Activated CD4-positive, alpha-beta T cell treated with anti-CD3 and anti-CD28 coated beads, Interleukin-2, amount 10 ng/mL, durations not matched to agents 24 days and 14 days (primary cell): ENCODE data around the gene MEGF10. TPM values are rescaled to one million over a fixed set of nuclear protein-coding genes. Genes with fewer than 3 reads are reported as not detected.

ENCODE experiments used
- DNase-seq: peaks from one replicate; pipeline ENCODE4 v3.0.0; 2022
- H3K27ac Mint-ChIP-seq: one replicate; pipeline ENCODE4 v1.8.0; 2022; ENCODE audit warnings: mild to moderate bottlenecking, mixed read lengths
- H3K27me3 Mint-ChIP-seq: one replicate; pipeline ENCODE4 v1.8.0; 2022; ENCODE audit warnings: mixed read lengths
- H3K36me3 Mint-ChIP-seq: one replicate; pipeline ENCODE4 v1.8.0; 2022; ENCODE audit warnings: low read depth, mild to moderate bottlenecking, mixed read lengths
- H3K4me1 Mint-ChIP-seq: one replicate; pipeline ENCODE4 v1.8.0; 2021; ENCODE audit warnings: mixed read lengths
- H3K4me3 Mint-ChIP-seq: one replicate; pipeline ENCODE4 v1.8.0; 2022; ENCODE audit warnings: mild to moderate bottlenecking, moderate library complexity, mixed read lengths
- H3K9me3 Mint-ChIP-seq: one replicate; pipeline ENCODE4 v1.8.0; 2021; ENCODE audit warnings: mixed read lengths
- intact Hi-C: fragments of 100-400 bp; cut with micrococcal nuclease; formaldehyde crosslinking; loops from one replicate; pipeline ENCODE4 v1.15.1; 2023
- total RNA-seq: library from RNA; stranded (reverse); gene quantifications from 2 replicates; pipeline ENCODE4 v1.2.3, GENCODE V29; 2022

Gene MEGF10
- total RNA-seq, 1 donor from 2014 or later, result not detected

DNA sequence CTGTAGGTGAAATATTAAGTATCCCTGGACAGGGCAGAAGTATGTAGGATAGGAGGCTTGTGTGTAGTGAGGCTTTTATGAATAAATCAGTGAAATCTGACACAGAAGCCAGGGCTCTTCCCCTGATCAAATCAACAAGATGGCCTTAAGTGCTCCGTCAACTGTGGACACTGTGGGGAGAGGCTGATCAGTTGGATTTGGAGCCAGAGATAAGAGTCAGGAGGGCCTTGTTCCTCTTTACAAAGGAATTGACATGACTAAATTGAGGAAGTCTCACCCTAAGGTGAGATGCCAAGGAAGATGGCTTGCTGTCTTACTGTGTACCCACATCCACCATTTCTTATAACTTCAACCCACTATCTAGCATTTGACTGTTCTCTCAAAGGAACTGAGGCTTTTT lies 135.3 kb downstream of the MEGF10 start:
- Mint-ChIP-seq H3K9me3 (no peaks in the 10 kb centered on the region), H3K36me3 (no peaks in the 10 kb centered on the region), H3K27ac (no peak overlapping the region), H3K4me3 (no peak overlapping the region), H3K27me3 (peaks cover 4% of the 10 kb centered on the region), H3K4me1 (no peaks in the 10 kb centered on the region)
- intact Hi-C loops, result no loop called here
- no peak for DNase-seq

DNA sequence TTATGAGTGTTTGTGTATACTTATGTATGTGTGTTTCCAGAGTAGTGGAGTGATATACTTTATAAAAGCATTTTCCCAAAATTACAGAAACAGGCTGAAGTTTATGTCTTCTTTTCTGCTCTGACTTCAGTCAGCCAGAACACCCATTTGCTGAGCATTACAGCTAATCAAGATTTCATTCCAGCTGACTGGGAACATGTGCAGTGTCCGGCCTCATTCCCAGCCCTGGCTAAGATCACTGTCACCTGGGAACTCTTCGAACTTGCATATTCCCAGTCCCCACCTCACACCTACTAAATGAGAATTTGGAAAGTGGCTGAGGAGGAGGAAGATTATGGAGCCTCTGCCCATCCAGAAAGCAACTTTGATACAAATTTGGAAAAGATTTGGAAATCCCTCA lies 136.1 kb downstream of the MEGF10 start:
- Mint-ChIP-seq H3K4me3 (no peak overlapping the region), H3K27me3 (peaks cover 4% of the 10 kb centered on the region), H3K4me1 (no peaks in the 10 kb centered on the region), H3K36me3 (no peaks in the 10 kb centered on the region), H3K9me3 (no peaks in the 10 kb centered on the region), H3K27ac (no peak overlapping the region)
- intact Hi-C loops, result no loop called here
- DNase-seq, result no peak

DNA sequence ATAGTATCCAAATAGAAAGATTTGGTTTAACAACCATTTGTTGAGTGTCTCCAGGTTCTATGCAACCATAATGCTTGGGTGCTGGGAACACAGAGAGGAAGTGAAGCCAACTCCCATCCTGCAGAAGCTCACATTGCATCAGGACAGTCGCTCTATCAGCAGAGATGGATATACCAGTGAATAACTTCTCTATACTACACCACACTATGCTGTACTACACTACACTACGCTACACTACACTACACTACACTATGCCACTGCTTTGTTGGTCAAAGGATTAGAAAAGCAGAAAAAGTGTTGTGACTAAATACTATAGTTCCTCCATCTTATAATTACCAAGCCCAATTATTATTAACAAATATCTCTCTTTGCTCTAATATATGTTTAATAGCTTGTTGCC lies 137.7 kb downstream of the MEGF10 start:
- no peaks in the 10 kb centered on the region for H3K4me1 Mint-ChIP-seq
- intact Hi-C loops, result no loop called here
- DNase-seq, result no peak
- no peak overlapping the region for H3K27ac Mint-ChIP-seq
- H3K9me3 Mint-ChIP-seq, result no peaks in the 10 kb centered on the region
- H3K27me3 Mint-ChIP-seq, result peaks cover 7% of the 10 kb centered on the region
- H3K4me3 Mint-ChIP-seq, result no peak overlapping the region
- no peaks in the 10 kb centered on the region for H3K36me3 Mint-ChIP-seq

DNA sequence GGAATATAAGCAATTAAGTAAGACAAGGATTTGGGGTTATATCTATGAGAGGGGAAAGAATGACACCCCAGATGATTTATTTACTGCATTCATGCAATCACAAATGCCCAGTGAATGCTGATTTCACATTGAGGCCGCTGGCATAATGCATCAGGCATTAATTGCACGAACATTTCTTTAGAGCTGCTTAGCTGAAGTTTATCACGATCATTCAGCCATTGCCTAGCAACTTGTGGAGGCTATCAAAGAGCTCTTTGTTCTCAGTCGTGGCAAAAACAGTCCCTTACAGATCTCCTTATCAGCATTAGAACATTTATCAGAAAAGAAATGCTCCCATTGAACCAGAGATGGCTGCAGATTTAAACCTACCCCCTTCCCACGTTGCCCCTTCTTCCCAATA lies 138.2 kb downstream of the MEGF10 start:
- intact Hi-C loops, result no loop called here
- no peaks in the 10 kb centered on the region for H3K36me3 Mint-ChIP-seq
- DNase-seq, result no peak
- no peak overlapping the region for H3K4me3 Mint-ChIP-seq
- no peak overlapping the region for H3K27ac Mint-ChIP-seq
- peaks cover 9% of the 10 kb centered on the region for H3K27me3 Mint-ChIP-seq
- no peaks in the 10 kb centered on the region for H3K9me3 Mint-ChIP-seq
- H3K4me1 Mint-ChIP-seq, result no peaks in the 10 kb centered on the region

DNA sequence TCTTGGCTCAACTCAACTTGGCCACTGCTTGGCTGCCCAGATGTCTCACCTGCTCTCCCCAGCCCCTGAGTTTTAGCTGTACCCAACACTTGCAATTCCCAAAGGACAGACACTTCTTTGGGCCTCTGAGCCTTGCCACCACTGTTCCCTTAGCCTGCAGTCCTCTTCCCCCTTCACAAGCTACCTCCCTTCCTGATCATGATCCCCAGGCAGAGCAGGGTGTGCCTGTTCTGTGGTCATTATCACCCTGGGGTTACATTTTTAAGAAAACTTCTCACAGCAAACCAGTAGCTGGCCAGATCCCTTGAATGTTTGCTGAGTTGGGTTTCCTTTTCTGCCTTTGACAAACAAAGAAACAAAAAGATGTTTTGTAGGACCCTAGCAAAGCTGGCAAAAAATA lies 139.3 kb downstream of the MEGF10 start:
- Mint-ChIP-seq H3K27ac (no peak overlapping the region), H3K36me3 (no peaks in the 10 kb centered on the region), H3K4me1 (no peaks in the 10 kb centered on the region), H3K27me3 (peaks cover 9% of the 10 kb centered on the region), H3K4me3 (no peak overlapping the region), H3K9me3 (no peaks in the 10 kb centered on the region)
- no peak for DNase-seq
- intact Hi-C loops, result no loop called here

DNA sequence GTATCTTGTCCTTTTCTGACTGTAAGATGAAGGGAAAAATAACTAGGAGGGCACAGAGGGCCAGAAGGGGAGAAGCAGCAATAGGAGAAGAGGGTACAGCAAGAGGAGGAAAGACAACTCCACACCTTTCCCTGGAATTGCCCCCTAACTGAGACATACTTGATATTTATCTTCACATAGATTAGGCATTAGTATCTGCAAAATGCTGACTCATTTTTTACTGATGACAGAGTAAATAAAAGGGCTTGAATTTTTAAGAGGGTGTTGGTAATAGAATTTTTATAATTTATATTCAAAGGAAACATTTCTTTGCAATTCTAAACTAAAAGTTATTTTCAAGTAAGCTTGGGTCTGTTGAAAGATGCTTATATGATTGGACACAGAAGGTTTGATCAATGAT lies 140.0 kb downstream of the MEGF10 start:
- DNase-seq, result no peak
- Mint-ChIP-seq H3K4me3 (no peak overlapping the region), H3K27ac (no peak overlapping the region), H3K36me3 (no peaks in the 10 kb centered on the region), H3K4me1 (no peaks in the 10 kb centered on the region), H3K9me3 (no peaks in the 10 kb centered on the region), H3K27me3 (peaks cover 9% of the 10 kb centered on the region)
- intact Hi-C loops, result no loop called here

DNA sequence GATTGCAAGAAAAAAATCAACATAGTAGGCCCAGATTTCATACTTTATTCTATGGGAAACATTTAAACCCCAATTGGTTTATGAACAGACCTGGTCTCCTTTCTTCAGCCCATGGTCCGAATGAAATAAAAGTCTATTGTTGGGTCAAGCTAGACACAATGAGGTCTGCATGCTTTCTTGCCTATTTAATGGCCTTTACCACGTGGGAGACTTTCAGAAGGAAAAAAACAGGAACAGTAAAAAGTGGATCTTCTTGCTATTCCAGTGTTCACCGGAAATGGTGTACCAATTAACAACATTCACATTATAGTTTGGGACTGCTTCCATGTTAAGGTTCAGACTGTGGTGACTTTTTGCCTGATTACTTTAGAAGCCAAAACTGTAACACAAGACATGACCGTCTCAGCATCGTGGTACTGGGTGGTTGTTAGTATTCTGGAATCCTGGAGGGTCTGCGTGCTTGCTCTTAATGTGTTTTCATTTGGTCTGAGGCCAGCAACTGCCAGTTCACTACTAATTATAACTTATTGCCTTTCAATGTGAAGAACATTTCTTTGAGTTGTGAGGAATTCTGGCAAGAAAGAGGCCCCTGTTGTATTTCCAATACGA lies 141.5 kb downstream of the MEGF10 start:
- Mint-ChIP-seq H3K27me3 (peaks cover 9% of the 10 kb centered on the region), H3K4me3 (no peak overlapping the region), H3K4me1 (no peaks in the 10 kb centered on the region), H3K36me3 (no peaks in the 10 kb centered on the region), H3K27ac (no peak overlapping the region), H3K9me3 (no peaks in the 10 kb centered on the region)
- intact Hi-C loops, result no loop called here
- no peak for DNase-seq

DNA sequence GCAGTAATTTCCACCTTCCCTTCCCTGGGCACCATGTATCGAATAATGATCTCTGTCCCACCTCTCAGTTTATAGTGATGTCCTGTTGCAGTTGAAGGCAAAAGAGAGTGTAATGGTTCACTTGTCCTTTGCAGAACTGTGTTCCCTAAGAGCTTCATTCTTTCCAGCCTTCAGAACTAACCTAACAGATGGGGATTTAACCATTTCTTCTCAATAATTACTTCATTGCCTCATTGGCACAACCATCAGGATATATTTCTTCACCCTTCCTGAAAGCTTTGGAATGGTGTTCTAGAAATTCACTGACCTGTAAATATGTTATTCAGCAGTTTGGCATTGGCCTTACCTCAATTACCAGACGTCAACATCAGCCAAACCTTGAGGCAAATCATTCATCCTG lies 142.9 kb downstream of the MEGF10 start:
- Mint-ChIP-seq H3K27me3 (peaks cover 14% of the 10 kb centered on the region), H3K9me3 (no peaks in the 10 kb centered on the region), H3K4me1 (no peaks in the 10 kb centered on the region), H3K36me3 (no peaks in the 10 kb centered on the region), H3K27ac (no peak overlapping the region), H3K4me3 (no peak overlapping the region)
- intact Hi-C loops, result no loop called here
- DNase-seq, result no peak

DNA sequence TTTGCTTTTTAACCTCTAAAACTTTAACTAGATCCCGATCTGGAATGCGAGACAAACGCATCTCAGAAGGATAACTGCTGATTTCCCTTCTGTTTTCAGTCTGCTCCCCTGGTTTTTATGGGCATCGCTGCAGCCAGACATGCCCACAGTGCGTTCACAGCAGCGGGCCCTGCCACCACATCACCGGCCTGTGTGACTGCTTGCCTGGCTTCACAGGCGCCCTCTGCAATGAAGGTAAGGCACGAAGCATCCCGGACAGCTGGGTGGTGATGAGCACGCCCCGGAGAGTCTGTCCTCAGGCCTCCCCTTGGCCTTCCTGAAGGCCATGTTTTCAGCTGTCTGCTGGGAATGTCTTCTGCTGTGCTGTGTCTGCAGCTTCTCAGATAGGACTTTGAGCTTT lies 144.0 kb downstream of the MEGF10 start:
- no peaks in the 10 kb centered on the region for H3K9me3 Mint-ChIP-seq
- H3K36me3 Mint-ChIP-seq, result no peaks in the 10 kb centered on the region
- no peaks in the 10 kb centered on the region for H3K4me1 Mint-ChIP-seq
- intact Hi-C loops, result no loop called here
- no peak overlapping the region for H3K4me3 Mint-ChIP-seq
- H3K27me3 Mint-ChIP-seq, result peaks cover 14% of the 10 kb centered on the region
- H3K27ac Mint-ChIP-seq, result no peak overlapping the region
- DNase-seq, result no peak

DNA sequence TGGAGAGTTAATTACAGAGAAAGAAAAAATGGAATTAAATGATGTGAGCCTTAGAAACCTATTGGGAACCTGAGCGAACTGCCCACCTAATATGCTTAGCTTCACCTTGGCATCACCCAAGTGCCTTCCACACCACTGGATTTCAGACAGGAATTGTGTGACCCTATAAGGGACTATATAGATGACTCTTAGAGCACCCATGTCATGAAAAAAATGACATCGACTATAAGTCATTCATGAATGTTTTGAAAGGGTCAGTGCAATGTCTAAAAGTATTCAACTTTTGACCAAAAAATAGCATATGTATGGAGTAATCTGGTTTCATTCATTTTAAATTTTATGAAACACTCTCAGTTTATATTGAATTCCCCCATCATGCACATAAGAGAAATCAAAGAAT lies 145.2 kb downstream of the MEGF10 start:
- intact Hi-C loops, result no loop called here
- Mint-ChIP-seq H3K27ac (no peak overlapping the region), H3K9me3 (no peaks in the 10 kb centered on the region), H3K27me3 (peaks cover 10% of the 10 kb centered on the region), H3K4me1 (no peaks in the 10 kb centered on the region), H3K36me3 (no peaks in the 10 kb centered on the region), H3K4me3 (no peak overlapping the region)
- DNase-seq, result no peak

DNA sequence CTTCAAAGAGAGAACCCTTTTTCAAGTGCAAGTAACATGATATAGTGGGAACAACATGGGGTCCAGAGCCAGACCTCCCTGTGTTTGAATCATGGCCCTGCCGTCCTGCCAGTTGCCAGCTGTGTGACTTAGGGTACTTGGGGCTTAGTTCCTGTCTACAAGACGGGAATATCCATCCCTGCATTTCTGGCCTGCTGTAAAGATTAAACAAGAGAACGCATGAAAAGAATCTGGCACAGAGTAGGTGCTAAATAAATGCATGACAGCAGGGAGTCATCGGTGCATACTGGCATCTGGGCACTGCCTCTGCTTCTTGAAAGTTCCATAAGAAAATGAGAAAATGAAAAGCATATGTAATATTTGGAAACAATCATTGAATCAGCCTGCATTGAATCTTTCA lies 149.0 kb downstream of the MEGF10 start:
- intact Hi-C loops, result no loop called here
- no peak for DNase-seq
- H3K4me3 Mint-ChIP-seq, result no peak overlapping the region
- H3K4me1 Mint-ChIP-seq, result no peaks in the 10 kb centered on the region
- no peak overlapping the region for H3K27ac Mint-ChIP-seq
- H3K27me3 Mint-ChIP-seq, result peaks cover 5% of the 10 kb centered on the region
- H3K36me3 Mint-ChIP-seq, result no peaks in the 10 kb centered on the region
- H3K9me3 Mint-ChIP-seq, result no peaks in the 10 kb centered on the region

DNA sequence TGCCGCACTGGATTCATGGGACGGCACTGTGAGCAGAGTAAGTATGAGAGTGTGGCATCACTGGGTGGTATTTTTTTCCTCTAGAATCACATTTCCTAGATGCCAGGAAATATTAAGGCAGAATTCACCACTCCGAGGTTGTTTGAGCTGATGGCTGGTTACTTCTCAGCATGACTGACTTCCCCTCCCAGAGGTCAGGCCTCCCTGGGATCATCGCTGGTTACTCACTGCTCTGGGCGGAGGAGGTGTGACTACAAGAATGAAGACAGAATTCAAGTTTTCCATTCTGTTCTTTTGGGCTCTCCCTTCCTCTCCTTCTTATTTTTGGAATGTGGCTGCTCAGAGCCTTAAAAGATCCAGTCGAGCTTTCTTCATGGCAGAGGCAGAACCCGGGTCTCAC lies 150.2 kb downstream of the MEGF10 start:
- Mint-ChIP-seq H3K4me1 (no peaks in the 10 kb centered on the region), H3K36me3 (no peaks in the 10 kb centered on the region), H3K27me3 (peaks cover 10% of the 10 kb centered on the region), H3K4me3 (no peak overlapping the region), H3K27ac (no peak overlapping the region), H3K9me3 (no peaks in the 10 kb centered on the region)
- no peak for DNase-seq
- intact Hi-C loops, result no loop called here

DNA sequence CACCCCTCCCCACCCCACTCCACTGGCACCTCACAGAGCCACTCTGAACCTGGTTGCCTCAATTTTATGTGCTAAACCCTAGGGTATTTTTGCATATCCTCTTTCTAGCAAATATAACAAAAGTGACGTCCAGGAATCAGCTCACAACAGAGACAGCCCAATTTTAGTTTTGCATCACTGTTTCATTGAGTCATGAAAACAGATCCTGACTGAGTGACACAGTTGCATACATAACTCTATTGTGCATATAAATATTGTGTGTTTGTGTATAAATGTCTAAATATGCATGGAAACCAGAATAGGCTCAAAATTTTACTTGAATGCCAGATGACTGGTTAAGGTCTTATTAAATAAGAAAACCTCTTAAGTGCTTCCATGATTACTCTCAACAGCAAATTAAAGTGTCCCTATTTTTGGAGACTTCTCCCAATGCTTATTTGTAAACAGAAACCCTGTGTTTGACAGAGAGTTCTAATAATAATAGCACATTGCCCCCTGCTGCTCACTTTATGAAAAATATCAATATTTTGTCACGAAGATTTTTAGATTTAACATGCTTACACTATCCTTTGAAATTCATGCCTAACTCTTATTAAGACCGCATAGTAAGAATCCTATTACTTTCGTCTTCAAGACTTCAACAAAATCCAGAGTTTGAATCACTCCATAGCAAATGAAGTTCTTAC lies 151.3 kb downstream of the MEGF10 start:
- peaks cover 10% of the 10 kb centered on the region for H3K27me3 Mint-ChIP-seq
- no peak for DNase-seq
- no peaks in the 10 kb centered on the region for H3K9me3 Mint-ChIP-seq
- no peak overlapping the region for H3K27ac Mint-ChIP-seq
- intact Hi-C loops, result no loop called here
- no peaks in the 10 kb centered on the region for H3K36me3 Mint-ChIP-seq
- H3K4me1 Mint-ChIP-seq, result no peaks in the 10 kb centered on the region
- H3K4me3 Mint-ChIP-seq, result no peak overlapping the region

DNA sequence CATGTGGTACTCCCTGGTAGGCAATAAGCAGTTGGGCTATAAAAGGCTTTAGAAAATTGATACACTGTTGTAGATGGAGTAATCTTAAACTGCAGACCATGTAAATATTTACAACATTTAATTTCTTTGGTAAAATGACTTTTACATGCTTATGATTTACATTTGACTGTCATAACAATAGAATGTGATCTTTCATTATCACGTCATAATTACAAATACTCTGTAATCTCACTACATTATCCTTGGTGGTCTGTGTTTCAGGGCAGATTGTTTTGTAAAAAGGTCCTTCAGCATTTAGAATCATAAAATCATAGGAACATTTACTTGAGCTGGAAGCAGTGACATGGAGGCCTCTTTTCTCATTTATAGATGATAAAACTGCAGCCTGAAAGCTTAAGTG lies 153.6 kb downstream of the MEGF10 start:
- no peaks in the 10 kb centered on the region for H3K4me1 Mint-ChIP-seq
- peaks cover 5% of the 10 kb centered on the region for H3K27me3 Mint-ChIP-seq
- no peak overlapping the region for H3K4me3 Mint-ChIP-seq
- no peak overlapping the region for H3K27ac Mint-ChIP-seq
- intact Hi-C loops, result no loop called here
- H3K36me3 Mint-ChIP-seq, result no peaks in the 10 kb centered on the region
- no peak for DNase-seq
- no peaks in the 10 kb centered on the region for H3K9me3 Mint-ChIP-seq

DNA sequence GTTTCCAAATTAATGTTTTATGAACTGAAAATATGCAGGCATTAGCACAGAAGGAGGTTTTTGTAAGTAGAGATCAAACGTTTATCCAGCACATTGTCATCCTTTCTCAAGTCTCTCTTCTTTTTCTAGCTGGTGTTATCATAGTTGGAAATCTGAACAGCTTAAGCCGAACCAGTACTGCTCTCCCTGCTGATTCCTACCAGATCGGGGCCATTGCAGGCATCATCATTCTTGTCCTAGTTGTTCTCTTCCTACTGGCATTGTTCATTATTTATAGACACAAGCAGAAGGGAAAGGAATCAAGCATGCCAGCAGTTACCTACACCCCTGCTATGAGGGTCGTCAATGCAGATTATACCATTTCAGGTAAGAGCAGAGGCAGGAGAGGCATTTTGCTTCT lies 154.7 kb downstream of the MEGF10 start:
- Mint-ChIP-seq H3K4me3 (no peak overlapping the region), H3K4me1 (no peaks in the 10 kb centered on the region), H3K9me3 (no peaks in the 10 kb centered on the region), H3K36me3 (no peaks in the 10 kb centered on the region), H3K27ac (no peak overlapping the region), H3K27me3 (peaks cover 5% of the 10 kb centered on the region)
- intact Hi-C loops, result no loop called here
- DNase-seq, result no peak
